HepG2 (cell line): ENCODE results near the gene WDR7. TPM values are rescaled to one million over a fixed set of nuclear protein-coding genes. Genes with fewer than 3 reads are reported as not detected.

Experiments
- ATAC-seq: fragments of 200-7000 bp; cut with Tn5 transposase; 3 replicates; pipeline ENCODE4 v1.9.1; 2020; ENCODE audit warnings: mild to moderate bottlenecking, moderate library complexity
- BruUV-seq: library from RNA; stranded (reverse); fragments of 400-500 nt; replicated peaks from 2 replicates; lab custom pipeline; 2021; lab: Mats Ljungman, UMichigan
- CTCF ChIA-PET: fragments of 300-600 bp; formaldehyde crosslinking; extraction: SDS; loops from one replicate; lab custom pipeline; 2021; ENCODE audit warnings: low total read pairs, inconsistent platforms, low intra/inter-chr PET ratio; lab: Yijun Ruan, JAX
- POLR2A ChIA-PET: fragments of 350-600 bp; sonication (Branson Sonifier 250); formaldehyde crosslinking; loops from one replicate; lab custom pipeline; 2020; ENCODE audit warnings: antibody characterized with exemption, inconsistent platforms; lab: Yijun Ruan, JAX
- DNase-seq: peaks from one replicate; pipeline ENCODE4 v3.0.0-alpha.2; 2015; ENCODE audit warnings: low spot score
- FAIRE-seq: peaks from 3 replicates; lab custom pipeline; 2011; peaks lifted over from hg19 to GRCh38; lab: Jason Lieb, UNC
- H2AFZ ChIP-seq: one replicate; pipeline ENCODE4 v1.6.1; 2011; ENCODE audit warnings: low read length, inconsistent platforms
- H3K27ac ChIP-seq: fragments of 300-600 bp; 3 replicates; pipeline ENCODE4 v1.8.0; 2011; ENCODE audit warnings: mixed run types, mild to moderate bottlenecking, mixed read lengths, low read length, inconsistent platforms; ENCODE audit not compliant: insufficient read depth; ENCODE audit errors: extremely low read length
- H3K27me3 ChIP-seq, 2 experiments: fragments of 200-600 bp in 1 of 2; 2 replicates in 1 of 2; 3 replicates in 1 of 2; pipeline versions ENCODE4 v1.6.0 to v1.8.0; 2011; ENCODE audit warnings: low read length in 2 of 2, mild to moderate bottlenecking in 2 of 2, moderate library complexity in 2 of 2, inconsistent platforms in 1 of 2; ENCODE audit not compliant: insufficient read depth in 2 of 2, control insufficient read depth in 1 of 2
- H3K36me3 ChIP-seq, 2 experiments: fragments of 200-600 bp in 1 of 2; replicated peaks in 1 of 2; 2 replicates in 1 of 2; 3 replicates in 1 of 2; pipeline versions ENCODE4 v1.5.1 to v1.8.0; 2011; ENCODE audit warnings: low read length in 2 of 2, inconsistent platforms in 1 of 2; ENCODE audit not compliant: insufficient read depth in 2 of 2, control insufficient read depth in 1 of 2
- H3K4me1 ChIP-seq: 2 replicates; pipeline ENCODE4 v1.5.1; 2012; ENCODE audit warnings: low read length, inconsistent platforms; ENCODE audit not compliant: insufficient read depth
- H3K4me2 ChIP-seq: 2 replicates; pipeline ENCODE4 v1.6.0; 2011; ENCODE audit warnings: low read depth, low read length, inconsistent platforms
- H3K4me3 ChIP-seq, 3 experiments: fragments of 200-600 bp in 1 of 3; sonication (generic), shearing (Covaris generic) in 1 of 3; replicated peaks in 1 of 3; 2 replicates each; pipeline ENCODE4 v1.5.1; 2011 to 2016; ENCODE audit warnings: low read length in 3 of 3, inconsistent platforms in 2 of 3, low read depth in 2 of 3, mild to moderate bottlenecking in 2 of 3, control low read depth in 1 of 3, mixed read lengths in 1 of 3; ENCODE audit not compliant: insufficient read depth in 1 of 3
- H3K79me2 ChIP-seq: one replicate; pipeline ENCODE4 v1.6.1; 2011; ENCODE audit warnings: low read length, inconsistent platforms; ENCODE audit not compliant: insufficient read depth
- H3K9ac ChIP-seq: 2 replicates; pipeline ENCODE4 v1.6.0; 2011; ENCODE audit warnings: mild to moderate bottlenecking, low read depth, low read length, inconsistent platforms; ENCODE audit not compliant: insufficient read depth
- H3K9me3 ChIP-seq: 2 replicates; pipeline ENCODE4 v1.5.1; 2012; ENCODE audit warnings: mild to moderate bottlenecking, low read length
- H4K20me1 ChIP-seq: 2 replicates; pipeline ENCODE4 v1.6.0; 2011; ENCODE audit warnings: inconsistent platforms, mild to moderate bottlenecking, low read length, moderate library complexity; ENCODE audit not compliant: insufficient read depth
- GATAD2A ChIP-seq: IDR thresholded peaks from 2 replicates; pipeline ENCODE4 v1.6.1; 2016
- NR2F2 ChIP-seq: IDR thresholded peaks from 2 replicates; pipeline ENCODE4 v1.6.1; 2012; ENCODE audit warnings: low read depth, inconsistent platforms, borderline replicate concordance
- NR2F6 ChIP-seq, 2 experiments: IDR thresholded peaks; 2 replicates each; pipeline ENCODE4 v1.6.1; 2016; ENCODE audit warnings: antibody characterized with exemption in 1 of 2, mild to moderate bottlenecking in 1 of 2
- ONECUT2 ChIP-seq: sonication (generic); formaldehyde crosslinking; IDR thresholded peaks from 2 replicates; pipeline ENCODE4 v1.4.0; 2020; ENCODE audit warnings: missing genetic modification reagents
- SUZ12 ChIP-seq: fragments of 150-350 bp; IDR thresholded peaks from 2 replicates; pipeline ENCODE4 v1.6.1; 2014; ENCODE audit warnings: low read depth, low read length
- TCF12 ChIP-seq, 2 experiments: fragments of 450-650 bp in 1 of 2; sonication (generic) in 1 of 2; formaldehyde crosslinking in 1 of 2; IDR thresholded peaks; 2 replicates each; pipeline versions ENCODE4 v1.6.1 to v1.8.0; 2017 to 2022; ENCODE audit warnings: antibody characterized with exemption in 1 of 2, mild to moderate bottlenecking in 1 of 2, missing genetic modification reagents in 1 of 2, moderate library complexity in 1 of 2
- TRIM24 ChIP-seq: sonication (generic); formaldehyde crosslinking; IDR thresholded peaks from 2 replicates; pipeline ENCODE4 v1.8.0; 2022; ENCODE audit warnings: mild to moderate bottlenecking, missing genetic modification reagents
- ZBTB37 ChIP-seq: sonication (generic); formaldehyde crosslinking; IDR thresholded peaks from 2 replicates; pipeline ENCODE4 v1.4.0; 2020; ENCODE audit warnings: mild to moderate bottlenecking, missing genetic modification reagents
- ZBTB39 ChIP-seq: sonication (generic); formaldehyde crosslinking; IDR thresholded peaks from 2 replicates; pipeline ENCODE4 v1.5.0; 2020; ENCODE audit warnings: missing genetic modification reagents
- ZMYM4 ChIP-seq: sonication (generic); formaldehyde crosslinking; IDR thresholded peaks from 2 replicates; pipeline ENCODE4 v1.8.1; 2023; ENCODE audit warnings: mild to moderate bottlenecking, missing genetic modification reagents
- ZNF17 ChIP-seq: sonication (generic); formaldehyde crosslinking; IDR thresholded peaks from 2 replicates; pipeline ENCODE4 v1.5.0; 2020; ENCODE audit warnings: mild to moderate bottlenecking, missing genetic modification reagents
- ZNF18 ChIP-seq: sonication (generic); formaldehyde crosslinking; IDR thresholded peaks from 2 replicates; pipeline ENCODE4 v1.8.0; 2022; ENCODE audit warnings: mild to moderate bottlenecking, missing genetic modification reagents; ENCODE audit not compliant: insufficient replicate concordance
- ZNF263 ChIP-seq: sonication (generic); formaldehyde crosslinking; IDR thresholded peaks from 2 replicates; pipeline ENCODE4 v1.4.0; 2020; ENCODE audit warnings: missing genetic modification reagents
- ZNF382 ChIP-seq: sonication (generic); formaldehyde crosslinking; IDR thresholded peaks from 2 replicates; pipeline ENCODE4 v1.5.0; 2020; ENCODE audit warnings: missing genetic modification reagents, mild to moderate bottlenecking, borderline replicate concordance
- ZNF597 ChIP-seq: sonication (generic); formaldehyde crosslinking; IDR thresholded peaks from 2 replicates; pipeline ENCODE4 v1.5.0; 2020; ENCODE audit warnings: missing genetic modification reagents
- ZNF660 ChIP-seq: sonication (generic); formaldehyde crosslinking; IDR thresholded peaks from 2 replicates; pipeline ENCODE4 v1.5.1; 2020; ENCODE audit warnings: mild to moderate bottlenecking, low read depth, missing genetic modification reagents, borderline replicate concordance
- ZNF703 ChIP-seq: sonication (generic); formaldehyde crosslinking; IDR thresholded peaks from 2 replicates; pipeline ENCODE4 v1.5.1; 2020; ENCODE audit warnings: missing genetic modification reagents, mild to moderate bottlenecking, moderate library complexity, borderline replicate concordance
- ZNF781 ChIP-seq: sonication (generic); formaldehyde crosslinking; IDR thresholded peaks from 2 replicates; pipeline ENCODE4 v1.5.1; 2020; ENCODE audit warnings: borderline replicate concordance, mild to moderate bottlenecking, missing genetic modification reagents; ENCODE audit errors: not compliant biosample characterization
- WGBS: methylation state at CpG from one replicate; pipeline ENCODE4 v1.1.6; 2017; ENCODE audit warnings: low lambda C conversion rate; 5-methylcytosine and 5-hydroxymethylcytosine counted together
- in situ Hi-C: cut with HindIII; loops from 2 replicates; pipeline ENCODE4 v1.10.0; 2017; ENCODE audit warnings: low pct_unique_long_range_greater_than_20kb; ENCODE audit not compliant: extremely low pct_ligation_motif_present
- intact Hi-C: fragments of 100-400 bp; cut with micrococcal nuclease; formaldehyde crosslinking; loops from one replicate; pipeline ENCODE4 v1.10.0; 2022; ENCODE audit not compliant: unreplicated experiment
- polyA plus RNA-seq, 8 experiments: library from polyadenylated mRNA; depleted of rRNA in 3 of 8; stranded (reverse) in 7 of 8; unstranded in 1 of 8; fragments of >200 nt; fragmentation: Illumina TruSeq in 4 of 8; extraction: Trizol in 4 of 8; gene quantifications; 2 replicates each; pipeline versions ENCODE4 v1.2.1 to v1.2.3, GENCODE V29; 2011 to 2016; ENCODE audit warnings: low read depth in 4 of 8, missing spikeins in 1 of 8, mixed read lengths in 1 of 8; ENCODE audit not compliant: insufficient read depth in 1 of 8
- total RNA-seq, 5 experiments: library from RNA; depleted of rRNA; stranded (reverse); fragments of >200 nt; fragmentation: Illumina TruSeq; extraction: Trizol; gene quantifications; 2 replicates each; pipeline ENCODE4 v1.2.3, GENCODE V29; 2016; ENCODE audit warnings: low read depth in 1 of 5

The WDR7 gene
- total and polyA plus RNA-seq, 2 of the 13 experiments (the other 11 are each of a cell fraction or from before 2014, with no cell fraction given) = 2.0 to 7.8 TPM

GRCh38 chr18:57030417-57030816 is 379.3 kb downstream of the WDR7 start:
- H3K9me3 ChIP-seq = no peaks in the 10 kb centered on the region
- H2AFZ ChIP-seq = no peak overlapping the region
- no peak overlapping the region for H3K4me3 ChIP-seq
- H3K79me2 ChIP-seq = no peaks in the 10 kb centered on the region
- no peaks in the 10 kb centered on the region for H3K36me3 ChIP-seq
- POLR2A ChIA-PET = no interaction called here
- H3K27ac ChIP-seq = no peak overlapping the region
- FAIRE-seq = no peak
- CTCF ChIA-PET = no interaction called here
- peaks cover 11% of the 10 kb centered on the region for H3K4me1 ChIP-seq
- H3K9ac ChIP-seq = no peak overlapping the region
- intact Hi-C loops = no loop called here
- no peaks in the 10 kb centered on the region for H4K20me1 ChIP-seq
- ATAC-seq = peak; percentile 44; the same call in 2 of the 3 replicates
- no peaks in the 10 kb centered on the region for H3K27me3 ChIP-seq
- no peak for DNase-seq
- WGBS = 53% methylated on average over 5 of the region's 5 CpGs
- in situ Hi-C loops = no loop called here
- BruUV-seq = no TSS peak
- H3K4me2 ChIP-seq = no peak overlapping the region
- peak; percentile 37; the same call in 1 of the 2 replicates for TF ChIP-seq NR2F6 (IDR thresholded peaks at IDR 0.05)
- no peak for TF ChIP-seq NR2F6 (CRISPR knock-in tag; IDR thresholded peaks at IDR 0.05)
- no peak for TF ChIP-seq ZNF703 (CRISPR knock-in tag)
- TF ChIP-seq TCF12 (IDR thresholded peaks at IDR 0.05) = no peak
- no peak for TF ChIP-seq TCF12 (CRISPR knock-in tag; IDR thresholded peaks at IDR 0.05)
- 0 out of 2 replicates have a peak, but pooled peaks have one; percentile 39 for TF ChIP-seq NR2F2
- no peak for TF ChIP-seq ZNF597 (CRISPR knock-in tag)
- TF ChIP-seq ZNF781 (CRISPR knock-in tag) = no peak
- no peak for TF ChIP-seq ZNF18 (CRISPR knock-in tag)
- TF ChIP-seq ONECUT2 (CRISPR knock-in tag) = peak; percentile 86
- TF ChIP-seq ZBTB37 (CRISPR knock-in tag) = peak; percentile 62; the same call in 1 of the 2 replicates
- no peak for TF ChIP-seq ZNF660 (CRISPR knock-in tag)
- no peak for TF ChIP-seq ZBTB39 (CRISPR knock-in tag)
- TF ChIP-seq SUZ12 = no peak
- TF ChIP-seq ZNF17 (CRISPR knock-in tag) = no peak
- TF ChIP-seq TRIM24 (CRISPR knock-in tag) = no peak
- TF ChIP-seq ZNF263 (CRISPR knock-in tag) = no peak
- no peak for TF ChIP-seq ZNF382 (CRISPR knock-in tag)
- TF ChIP-seq GATAD2A = no peak
- peak; percentile 32; the same call in 1 of the 2 replicates for TF ChIP-seq ZMYM4 (CRISPR knock-in tag)
